Activated T-cell treated with anti-CD3 and anti-CD28 coated beads, Interleukin-2, amount 50 U/mL, for 48 hours (primary cell): ENCODE measurements around the gene CTU1.

Experiments
- DNase-seq, 2 experiments: peaks; one replicate each; pipeline ENCODE4 v3.0.0-alpha.2; 2020

Gene CTU1

GRCh38 chr19:51102991-51103390 lies 5.2 kb downstream of the CTU1 start:
- no peak for DNase-seq

GRCh38 chr19:51101171-51101865 lies 6.9 kb downstream of the CTU1 start:
- no peak for DNase-seq

GRCh38 chr19:51100601-51101000 lies 7.6 kb downstream of the CTU1 start:
- DNase-seq = no peak

- DNase-seq = no peak
Measured at GRCh38 chr19:51099047-51099382, 9.2 kb downstream of the CTU1 start.

- peak in 1 of 2 experiments; percentile 58 for DNase-seq
Measured at GRCh38 chr19:51098365-51099046, 9.7 kb downstream of the CTU1 start.

- no peak for DNase-seq
Measured at GRCh38 chr19:51097796-51098195, 10.4 kb downstream of the CTU1 start.

- peak; percentile 82 for DNase-seq
Measured at GRCh38 chr19:51097166-51097738, 11.0 kb downstream of the CTU1 start.

GRCh38 chr19:51096473-51097165 lies 11.6 kb downstream of the CTU1 start:
- DNase-seq = no peak

- peak; percentile 59 to 63 for DNase-seq
Measured at GRCh38 chr19:51094696-51095279, 13.4 kb downstream of the CTU1 start.

- DNase-seq = no peak
Measured at GRCh38 chr19:51093510-51094345, 14.5 kb downstream of the CTU1 start.

GRCh38 chr19:51093101-51093500 lies 15.1 kb downstream of the CTU1 start:
- DNase-seq = no peak

- no peak for DNase-seq
Measured at GRCh38 chr19:51091895-51092873, 16.0 kb downstream of the CTU1 start.

GRCh38 chr19:51091126-51091525 lies 17.1 kb downstream of the CTU1 start:
- DNase-seq = no peak

- no peak for DNase-seq
Measured at GRCh38 chr19:51090471-51090870, 17.7 kb downstream of the CTU1 start.

- DNase-seq = no peak
Measured at GRCh38 chr19:51089786-51090185, 18.4 kb downstream of the CTU1 start.

- no peak for DNase-seq
Measured at GRCh38 chr19:51086153-51086850, 21.9 kb downstream of the CTU1 start.

GRCh38 chr19:51084505-51084904 lies 23.7 kb downstream of the CTU1 start:
- no peak for DNase-seq

- no peak for DNase-seq
Measured at GRCh38 chr19:51083783-51084182, 24.4 kb downstream of the CTU1 start.

- DNase-seq = no peak
Measured at GRCh38 chr19:51083181-51083580, 25.0 kb downstream of the CTU1 start.

- no peak for DNase-seq
Measured at GRCh38 chr19:51082611-51083010, 25.6 kb downstream of the CTU1 start, which contains the start of gene KLK14. KLK14 (minus strand) TSS chr19:51082887; CDS start chr19:51082614, 273 bp downstream.
